A549 (cell line): ENCODE data around the gene HOXD9. TPM values are rescaled to one million over a fixed set of nuclear protein-coding genes. Genes with fewer than 3 reads are reported as not detected.

Source experiments
- ATAC-seq, 2 experiments: fragments of 200-7000 bp in 1 of 2; fragments of >200 bp in 1 of 2; cut with Nextera tagmentation in 1 of 2; cut with Tn5 transposase in 1 of 2; 3 replicates each; pipeline versions ENCODE4 v1.8.0 to v1.9.1; 2018 to 2020; ENCODE audit warnings: mild to moderate bottlenecking in 1 of 2, moderate library complexity in 1 of 2
- CTCF ChIA-PET: fragments of 300-600 bp; sonication (Branson Sonifier 250); formaldehyde crosslinking; extraction: SDS; loops from one replicate; lab custom pipeline; 2021; ENCODE audit warnings: antibody characterized with exemption, inconsistent platforms; lab: Yijun Ruan, JAX
- POLR2A ChIA-PET: fragments of 350-600 bp; formaldehyde crosslinking; extraction: SDS; loops from one replicate; lab custom pipeline; 2021; ENCODE audit warnings: antibody characterized with exemption, inconsistent platforms; lab: Yijun Ruan, JAX
- DNase-seq, 2 experiments: peaks; one replicate each; pipeline versions ENCODE4 v3.0.0 to v3.0.0-alpha.2; 2011 to 2016; ENCODE audit warnings: low read depth in 1 of 2, low spot score in 1 of 2
- FAIRE-seq: peaks from 2 replicates; lab custom pipeline; 2011; peaks lifted over from hg19 to GRCh38; lab: Jason Lieb, UNC
- H3K27ac ChIP-seq, 2 experiments: fragments of >200 bp; sonication (Bioruptor Twin); formaldehyde crosslinking; 3 replicates each; pipeline ENCODE4 v1.5.1; 2016 to 2017
- H3K4me1 ChIP-seq: fragments of >200 bp; sonication (Bioruptor Twin); formaldehyde crosslinking; 3 replicates; pipeline ENCODE4 v1.6.1; 2016
- H3K4me2 ChIP-seq: fragments of >200 bp; sonication (Bioruptor Twin); formaldehyde crosslinking; 3 replicates; pipeline ENCODE4 v1.6.1; 2016
- H3K4me3 ChIP-seq: fragments of >200 bp; sonication (Bioruptor Twin); formaldehyde crosslinking; 3 replicates; pipeline ENCODE4 v1.5.1; 2016
- H3K9me3 ChIP-seq: fragments of >200 bp; sonication (Bioruptor Twin); formaldehyde crosslinking; 3 replicates; pipeline ENCODE4 v1.6.1; 2016
- CBX8 ChIP-seq: fragments of 200-600 bp; sonication (generic); IDR thresholded peaks from 2 replicates; pipeline ENCODE4 v1.6.1; 2016
- CTCF ChIP-seq: fragments of >200 bp; sonication (Bioruptor Twin); formaldehyde crosslinking; IDR thresholded peaks from 3 replicates; pipeline ENCODE4 v1.5.1; 2016
- E2F6 ChIP-seq: IDR thresholded peaks from 2 replicates; pipeline ENCODE4 v1.6.1; 2012; ENCODE audit warnings: low read depth, borderline replicate concordance
- HEYL ChIP-seq: fragments of 250-450 bp; sonication (Bioruptor Pico); IDR thresholded peaks from 2 replicates; pipeline ENCODE4 v1.8.0; 2021; ENCODE audit warnings: mild to moderate bottlenecking, moderate library complexity
- HOXB13 ChIP-seq: fragments of 250-450 bp; sonication (Bioruptor Pico); IDR thresholded peaks from 2 replicates; pipeline ENCODE4 v1.5.0; 2020; ENCODE audit warnings: low read depth, mild to moderate bottlenecking, moderate library complexity
- HOXB5 ChIP-seq: fragments of 250-450 bp; sonication (Bioruptor Pico); IDR thresholded peaks from 2 replicates; pipeline ENCODE4 v1.5.0; 2020; ENCODE audit warnings: mild to moderate bottlenecking, moderate library complexity
- JUNB ChIP-seq: fragments of >200 bp; sonication (Bioruptor Twin); formaldehyde crosslinking; IDR thresholded peaks from 2 replicates; pipeline ENCODE4 v1.6.1; 2016
- KDM1A ChIP-seq: fragments of 200-600 bp; sonication (generic); IDR thresholded peaks from 2 replicates; pipeline ENCODE4 v1.6.1; 2016; ENCODE audit warnings: low read depth, mild to moderate bottlenecking
- MAX ChIP-seq: IDR thresholded peaks from 2 replicates; pipeline ENCODE4 v1.6.1; 2012
- RAD21 ChIP-seq, 2 experiments: fragments of >200 bp in 1 of 2; sonication (Bioruptor Twin) in 1 of 2; formaldehyde crosslinking in 1 of 2; IDR thresholded peaks in 1 of 2; conservative IDR thresholded peaks in 1 of 2; 2 replicates in 1 of 2; 3 replicates in 1 of 2; pipeline ENCODE4 v1.6.1; 2012 to 2018; ENCODE audit warnings: inconsistent platforms in 1 of 2
- RCOR1 ChIP-seq: fragments of 150-350 bp; IDR thresholded peaks from 2 replicates; pipeline ENCODE4 v1.6.1; 2014; ENCODE audit warnings: antibody characterized with exemption, low read length, low read depth
- RNF2 ChIP-seq: fragments of 200-600 bp; sonication (generic); IDR thresholded peaks from 2 replicates; pipeline ENCODE4 v1.6.1; 2016; ENCODE audit warnings: low read depth, mild to moderate bottlenecking, antibody characterized with exemption, moderate library complexity, borderline replicate concordance
- SMC3 ChIP-seq: fragments of >200 bp; sonication (Bioruptor Twin); formaldehyde crosslinking; IDR thresholded peaks from 3 replicates; pipeline ENCODE4 v1.6.1; 2018; ENCODE audit warnings: inconsistent platforms
- TFCP2L1 ChIP-seq: fragments of 250-450 bp; sonication (Bioruptor Pico); IDR thresholded peaks from 2 replicates; pipeline ENCODE4 v1.5.0; 2021; ENCODE audit warnings: mild to moderate bottlenecking
- ZC3H11A ChIP-seq: fragments of 450-650 bp; IDR thresholded peaks from 2 replicates; pipeline ENCODE4 v1.6.1; 2014; ENCODE audit warnings: antibody characterized with exemption, mild to moderate bottlenecking
- WGBS: methylation state at CpG from one replicate; pipeline ENCODE4 v1.1.6; 2017; ENCODE audit errors: missing lambda C conversion rate; 5-methylcytosine and 5-hydroxymethylcytosine counted together
- polyA plus RNA-seq, 4 experiments: library from polyadenylated mRNA; depleted of rRNA in 3 of 4; stranded (reverse); fragments of >200 nt; fragmentation: RNase III in 1 of 4; extraction: RNeasy Plus Mini Kit Qiagen cat#74134 plus additional on column Dnase treatment in 1 of 4; gene quantifications; 2 replicates in 3 of 4; 3 replicates in 1 of 4; pipeline ENCODE4 v1.2.3, GENCODE V29; 2011 to 2017

The HOXD9 gene
- polyA plus RNA-seq, 2 of the 4 experiments (the other 2 are of a cell fraction) = 0.45 to 1.0 TPM

- ATAC-seq (peak; percentile 77 to 87), DNase-seq (peak in 1 of 2 experiments; percentile 55), FAIRE-seq (no peak)
- peak overlapping the region; percentile 77 for H3K4me2 ChIP-seq
- peak overlapping the region; percentile 22; the same call in 2 of the 3 replicates for H3K4me3 ChIP-seq
- POLR2A ChIA-PET = no interaction called here
- H3K9me3 ChIP-seq = no peaks in the 10 kb centered on the region
- peaks cover 7% of the 10 kb centered on the region; the same call in 1 of the 3 replicates for H3K4me1 ChIP-seq
- 20% methylated on average over 37 of the region's 49 CpGs for WGBS
- H3K27ac ChIP-seq = 0 out of 6 replicates have a peak overlapping the region, but pooled peaks of 1 of the 2 experiments have one; percentile 47
- TF ChIP-seq ZC3H11A = no peak
- TF ChIP-seq RAD21 (conservative IDR thresholded peaks at IDR 0.05 in 1 of 2, IDR thresholded peaks at IDR 0.05 in 1 of 2) = peak; percentile 55 to 68
- no peak for TF ChIP-seq E2F6
- TF ChIP-seq SMC3 = peak; percentile 51
- peak; percentile 64 for TF ChIP-seq CTCF
- 0 out of 2 replicates have a peak, but pooled peaks have one; percentile 31 for TF ChIP-seq MAX
- CTCF ChIA-PET = interaction anchor here (0.6 to 4.8 kb wide), 17 partner anchors 8 to 1533 kb away, joined by 3 to 42 read pairs (median 4); partner anchors contain the start of gene HOXD12
Observed at GRCh38 chr2:176088048-176088936, 34.2 kb upstream of the HOXD9 start.

- TF ChIP-seq CBX8 (peak; percentile 96), E2F6 (no peak), JUNB (no peak), TFCP2L1 (CRISPR knock-in tag) (no peak), RCOR1 (no peak), HOXB13 (CRISPR knock-in tag) (no peak), HOXB5 (CRISPR knock-in tag) (no peak), RNF2 (peak; percentile 96), HEYL (CRISPR knock-in tag) (no peak), KDM1A (no peak)
- TF ChIP-seq, all 56 proteins: peak for 2
- Histone ChIP-seq H3K4me3 (no peak overlapping the region), H3K4me2 (peak overlapping the region; percentile 77; the same call in 1 of the 3 replicates), H3K27ac (no peak overlapping the region), H3K9me3 (no peaks in the 10 kb centered on the region), H3K4me1 (peaks cover 7% of the 10 kb centered on the region; the same call in 1 of the 3 replicates)
- ChIA-PET CTCF (interaction anchor here (0.6 to 4.8 kb wide), 14 partner anchors 9 to 838 kb away, joined by 3 to 42 read pairs (median 4); partner anchors contain the start of gene HOXD12), POLR2A (no interaction called here)
- no peak for FAIRE-seq
- 27% methylated on average over 6 of the region's 6 CpGs for WGBS
- no peak for ATAC-seq
- DNase-seq = no peak
Observed at GRCh38 chr2:176088937-176089842, 33.3 kb upstream of the HOXD9 start.
